WERI-Rb-1 (cell line): ENCODE measurements around the gene TTC36.

ENCODE experiments used
- DNase-seq: peaks from one replicate; pipeline ENCODE4 v3.0.0-alpha.2; 2020
- H3K27ac ChIP-seq: fragments of 250-450 bp; sonication (Bioruptor Pico); 2 replicates; pipeline ENCODE4 v1.5.1; 2020; ENCODE audit warnings: mild to moderate bottlenecking, moderate library complexity
- H3K27me3 ChIP-seq: fragments of 250-450 bp; sonication (Bioruptor Pico); 2 replicates; pipeline ENCODE4 v1.5.1; 2021; ENCODE audit warnings: mild to moderate bottlenecking, low read depth, moderate library complexity; ENCODE audit not compliant: insufficient read depth, severe bottlenecking
- H3K36me3 ChIP-seq: fragments of 250-450 bp; sonication (Bioruptor Pico); 2 replicates; pipeline ENCODE4 v1.5.1; 2020; ENCODE audit warnings: mild to moderate bottlenecking, moderate library complexity
- H3K4me3 ChIP-seq: 2 replicates; pipeline ENCODE4 v1.5.1; 2011; ENCODE audit warnings: low read depth, mild to moderate bottlenecking, control low read depth, low read length
- H3K9me3 ChIP-seq: fragments of 250-450 bp; sonication (Bioruptor Pico); 2 replicates; pipeline ENCODE4 v1.5.1; 2021; ENCODE audit warnings: mild to moderate bottlenecking, moderate library complexity; ENCODE audit not compliant: severe bottlenecking
- TF ChIP-seq, protein P1 (sequence below): IDR thresholded peaks from 2 replicates; pipeline ENCODE4 v1.5.1; 2011; ENCODE audit warnings: low read depth, mild to moderate bottlenecking, control low read depth, inconsistent platforms, low read length

Gene TTC36

DNA sequence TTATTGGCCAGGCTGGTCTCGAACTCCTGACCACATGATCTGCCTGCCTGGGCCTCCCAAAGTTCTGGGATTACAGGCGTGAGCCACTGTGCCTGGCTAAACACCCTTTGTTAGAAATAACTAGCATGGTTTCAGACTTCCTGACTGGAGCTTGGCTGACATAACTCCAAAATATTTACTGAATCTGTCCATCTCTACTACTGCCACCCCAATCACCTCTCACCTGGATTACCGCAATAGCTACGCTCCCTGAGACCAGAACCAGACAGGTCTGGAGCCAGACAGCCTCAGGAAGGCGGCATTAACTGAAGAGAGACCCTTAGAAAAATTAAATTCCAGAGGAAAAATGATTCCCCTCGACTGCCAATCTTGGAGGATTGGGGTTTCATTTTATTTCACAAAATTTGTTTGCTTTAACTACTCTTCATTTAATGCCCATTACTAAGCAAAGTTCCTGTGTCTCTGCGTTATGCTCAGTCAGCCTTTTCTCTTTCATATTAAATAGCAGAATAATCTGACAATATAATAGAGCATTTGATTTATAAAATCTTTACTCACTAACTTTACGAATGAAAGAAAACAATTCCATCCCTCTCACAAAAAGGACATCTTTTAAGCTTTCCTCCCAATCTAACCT lies 16.9 kb downstream of the TTC36 start:
- no peaks in the 10 kb centered on the region for H3K9me3 ChIP-seq
- H3K27ac ChIP-seq: no peak overlapping the region
- H3K27me3 ChIP-seq: no peaks in the 10 kb centered on the region
- no peak overlapping the region for H3K4me3 ChIP-seq
- DNase-seq: no peak
- TF ChIP-seq, protein P1, sequence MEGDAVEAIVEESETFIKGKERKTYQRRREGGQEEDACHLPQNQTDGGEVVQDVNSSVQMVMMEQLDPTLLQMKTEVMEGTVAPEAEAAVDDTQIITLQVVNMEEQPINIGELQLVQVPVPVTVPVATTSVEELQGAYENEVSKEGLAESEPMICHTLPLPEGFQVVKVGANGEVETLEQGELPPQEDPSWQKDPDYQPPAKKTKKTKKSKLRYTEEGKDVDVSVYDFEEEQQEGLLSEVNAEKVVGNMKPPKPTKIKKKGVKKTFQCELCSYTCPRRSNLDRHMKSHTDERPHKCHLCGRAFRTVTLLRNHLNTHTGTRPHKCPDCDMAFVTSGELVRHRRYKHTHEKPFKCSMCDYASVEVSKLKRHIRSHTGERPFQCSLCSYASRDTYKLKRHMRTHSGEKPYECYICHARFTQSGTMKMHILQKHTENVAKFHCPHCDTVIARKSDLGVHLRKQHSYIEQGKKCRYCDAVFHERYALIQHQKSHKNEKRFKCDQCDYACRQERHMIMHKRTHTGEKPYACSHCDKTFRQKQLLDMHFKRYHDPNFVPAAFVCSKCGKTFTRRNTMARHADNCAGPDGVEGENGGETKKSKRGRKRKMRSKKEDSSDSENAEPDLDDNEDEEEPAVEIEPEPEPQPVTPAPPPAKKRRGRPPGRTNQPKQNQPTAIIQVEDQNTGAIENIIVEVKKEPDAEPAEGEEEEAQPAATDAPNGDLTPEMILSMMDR: no peak
- H3K36me3 ChIP-seq: peaks cover 14% of the 10 kb centered on the region; the same call in 1 of the 2 replicates

DNA sequence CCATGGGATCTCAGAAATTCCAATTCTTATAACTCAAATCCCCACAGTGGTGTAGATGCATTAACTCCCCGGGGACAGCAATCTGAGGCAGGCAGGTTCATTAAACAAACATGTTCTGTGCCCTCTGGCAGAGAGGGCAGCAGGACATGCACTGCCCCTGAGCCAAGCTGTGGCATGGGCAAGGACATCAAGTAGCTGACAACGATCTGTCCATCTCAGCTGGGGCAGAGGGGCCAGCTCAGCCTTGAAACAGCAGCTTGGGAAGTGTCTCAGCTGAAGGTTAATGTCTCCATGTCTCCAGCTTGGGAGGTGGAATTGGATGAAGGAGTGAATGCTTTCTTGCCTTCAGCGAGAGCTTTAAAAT lies 17.4 kb downstream of the TTC36 start:
- Histone ChIP-seq H3K27ac (no peak overlapping the region), H3K27me3 (no peaks in the 10 kb centered on the region), H3K9me3 (no peaks in the 10 kb centered on the region), H3K36me3 (peaks cover 14% of the 10 kb centered on the region; the same call in 1 of the 2 replicates), H3K4me3 (no peak overlapping the region)
- TF ChIP-seq, protein P1: no peak
- DNase-seq: no peak

- Histone ChIP-seq H3K9me3 (no peaks in the 10 kb centered on the region), H3K27me3 (no peaks in the 10 kb centered on the region), H3K36me3 (peaks cover 14% of the 10 kb centered on the region), H3K27ac (no peak overlapping the region), H3K4me3 (no peak overlapping the region)
- no peak for DNase-seq
- TF ChIP-seq, protein P1: no peak
Observed at GRCh38 chr11:118545533-118545932, 18.3 kb downstream of the TTC36 start.

DNA sequence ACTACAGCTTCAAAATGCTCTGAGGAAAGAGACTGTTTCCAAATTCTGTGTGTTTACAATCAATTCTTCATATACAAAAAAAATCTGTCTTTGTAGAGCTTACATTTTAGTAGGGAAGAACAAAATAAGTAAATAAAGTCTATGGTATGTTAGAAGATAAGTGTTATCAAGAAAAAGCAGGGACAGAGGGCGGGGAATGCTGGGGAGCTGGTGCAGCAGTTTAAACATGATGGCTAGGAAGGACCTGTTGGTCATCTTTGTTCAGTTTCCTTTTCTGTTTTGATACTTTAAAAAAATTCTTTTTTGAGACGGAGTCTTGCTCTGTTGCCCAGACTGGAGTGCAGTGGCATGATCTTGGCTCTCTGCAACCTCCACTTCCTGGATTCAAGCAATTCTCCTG lies 19.9 kb downstream of the TTC36 start:
- Histone ChIP-seq H3K27ac (no peak overlapping the region), H3K27me3 (no peaks in the 10 kb centered on the region), H3K4me3 (no peak overlapping the region), H3K36me3 (peaks cover 20% of the 10 kb centered on the region), H3K9me3 (no peaks in the 10 kb centered on the region)
- no peak for DNase-seq
- TF ChIP-seq, protein P1: no peak

DNA sequence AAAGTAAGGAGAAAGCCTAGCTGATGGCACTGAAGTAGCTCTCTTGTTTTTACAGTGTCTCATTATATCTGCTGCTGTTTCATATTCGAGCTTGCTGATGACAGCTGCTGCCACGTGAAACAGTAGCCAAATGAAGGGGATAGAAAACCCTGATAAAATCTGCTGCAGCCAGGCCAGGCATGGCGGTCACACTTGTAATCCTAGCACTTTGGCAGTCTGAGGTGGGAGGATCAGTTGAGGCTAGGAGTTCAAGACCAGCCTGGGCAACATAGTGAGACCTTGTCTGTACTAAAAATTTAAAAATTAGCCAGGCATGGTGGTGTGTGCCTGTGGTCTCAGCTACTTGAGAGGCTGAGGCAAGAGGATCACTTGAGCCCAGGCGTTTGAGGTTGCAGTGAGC lies 25.1 kb downstream of the TTC36 start:
- Histone ChIP-seq H3K27ac (no peak overlapping the region), H3K4me3 (no peak overlapping the region), H3K9me3 (no peaks in the 10 kb centered on the region), H3K27me3 (no peaks in the 10 kb centered on the region), H3K36me3 (peaks cover 24% of the 10 kb centered on the region)
- TF ChIP-seq, protein P1: no peak
- DNase-seq: no peak

GRCh38 chr11:118560806-118561205 lies 33.5 kb downstream of the TTC36 start:
- no peak for DNase-seq
- peaks cover 7% of the 10 kb centered on the region for H3K36me3 ChIP-seq

More at GRCh38 chr11:118560806-118561205, 33.5 kb downstream of the TTC36 start:
- TF ChIP-seq, protein P1: no peak
- Histone ChIP-seq H3K9me3 (no peaks in the 10 kb centered on the region), H3K4me3 (no peak overlapping the region), H3K27ac (no peak overlapping the region), H3K27me3 (no peaks in the 10 kb centered on the region)
